KMS-11 (cell line): ENCODE data around the gene SYT7.

ENCODE experiments used
- H2AFZ ChIP-seq: fragments of 200-600 bp; sonication (generic); 2 replicates; pipeline ENCODE4 v1.6.1; 2016; ENCODE audit warnings: antibody characterized with exemption, mixed run types, low read depth
- H3K27ac ChIP-seq: fragments of 200-600 bp; sonication (generic); 2 replicates; pipeline ENCODE4 v1.6.1; 2016; ENCODE audit warnings: mild to moderate bottlenecking, mixed run types
- H3K27me3 ChIP-seq: fragments of 200-600 bp; sonication (generic); 2 replicates; pipeline ENCODE4 v1.6.1; 2017; ENCODE audit warnings: mild to moderate bottlenecking, low read depth, mixed run types, moderate library complexity; ENCODE audit not compliant: insufficient read depth
- H3K36me3 ChIP-seq: fragments of 200-600 bp; sonication (generic); 2 replicates; pipeline ENCODE4 v1.6.1; 2017; ENCODE audit warnings: mild to moderate bottlenecking, mixed run types; ENCODE audit not compliant: insufficient read depth
- H3K4me1 ChIP-seq: fragments of 200-600 bp; sonication (generic); 2 replicates; pipeline ENCODE4 v1.6.1; 2016; ENCODE audit warnings: mild to moderate bottlenecking, low read depth, mixed run types; ENCODE audit not compliant: poor library complexity, severe bottlenecking
- H3K4me2 ChIP-seq: fragments of 200-600 bp; sonication (generic); 2 replicates; pipeline ENCODE4 v1.7.0; 2016; ENCODE audit warnings: mild to moderate bottlenecking, mixed run types
- H3K4me3 ChIP-seq: fragments of 200-600 bp; sonication (generic); IDR thresholded peaks from 2 replicates; pipeline ENCODE4 v1.6.1; 2017; ENCODE audit warnings: low read depth, low read length, mixed read lengths; ENCODE audit not compliant: insufficient read depth
- H3K79me2 ChIP-seq: fragments of 200-600 bp; sonication (generic); 2 replicates; pipeline ENCODE4 v1.6.1; 2016; ENCODE audit warnings: low read depth, mixed run types; ENCODE audit not compliant: insufficient read depth
- H3K9ac ChIP-seq: fragments of 200-600 bp; sonication (generic); 2 replicates; pipeline ENCODE4 v1.6.1; 2016; ENCODE audit warnings: mild to moderate bottlenecking, mixed run types
- H4K20me1 ChIP-seq: fragments of 200-600 bp; sonication (generic); 2 replicates; pipeline ENCODE4 v1.6.1; 2016; ENCODE audit warnings: mild to moderate bottlenecking, mixed run types; ENCODE audit not compliant: insufficient read depth
- CTCF ChIP-seq: fragments of 200-600 bp; sonication (generic); conservative IDR thresholded peaks from 2 replicates; pipeline ENCODE4 v1.6.1; 2017; ENCODE audit warnings: low read depth, mild to moderate bottlenecking, antibody characterized with exemption, low read length, moderate library complexity, mixed read lengths

The SYT7 gene

GRCh38 chr11:61580271-61580888, 496 bp downstream of the SYT7 start:
- no peak overlapping the region for H3K9ac ChIP-seq
- no peak for TF ChIP-seq CTCF
- no peaks in the 10 kb centered on the region for H3K36me3 ChIP-seq
- H3K79me2 ChIP-seq, result no peaks in the 10 kb centered on the region
- no peak overlapping the region for H3K4me3 ChIP-seq
- no peak overlapping the region for H3K27ac ChIP-seq
- H3K4me1 ChIP-seq, result no peaks in the 10 kb centered on the region
- no peak overlapping the region for H3K4me2 ChIP-seq
- no peaks in the 10 kb centered on the region for H4K20me1 ChIP-seq
- no peak overlapping the region for H2AFZ ChIP-seq
- H3K27me3 ChIP-seq, result peaks cover 78% of the 10 kb centered on the region

DNA sequence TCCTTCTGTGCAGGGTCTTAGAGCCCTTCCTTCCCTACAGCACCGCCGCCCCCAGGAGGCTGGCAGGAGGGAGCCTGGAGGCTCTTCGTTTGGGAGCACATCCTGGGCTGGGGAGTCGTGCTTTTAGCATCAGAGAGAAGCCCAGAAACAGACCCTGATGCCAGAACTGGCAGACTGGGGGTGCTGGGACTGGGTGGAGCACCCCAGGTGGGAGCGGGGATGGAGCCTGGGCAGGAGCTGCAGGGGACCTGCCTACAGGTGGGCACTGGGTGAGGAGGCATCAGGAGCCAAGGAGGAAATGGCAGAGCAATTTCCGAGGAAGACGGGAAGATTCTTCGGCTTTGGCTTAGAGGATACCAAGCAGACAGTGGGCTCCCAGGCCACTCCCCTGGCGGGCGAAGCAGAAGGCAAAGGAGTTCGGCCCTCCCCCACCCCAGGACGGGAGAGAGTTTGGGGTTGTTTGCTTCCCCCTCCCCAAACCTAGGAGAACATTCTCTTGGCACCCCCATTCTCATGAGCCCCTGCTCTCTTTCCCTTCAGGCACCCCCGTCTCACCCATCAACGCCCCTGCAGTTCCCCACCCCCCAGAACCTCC, 1.1 kb downstream of the SYT7 start:
- Histone ChIP-seq H3K4me1 (no peaks in the 10 kb centered on the region), H3K36me3 (no peaks in the 10 kb centered on the region), H3K4me2 (no peak overlapping the region), H3K27me3 (peaks cover 78% of the 10 kb centered on the region), H3K79me2 (no peaks in the 10 kb centered on the region), H3K9ac (no peak overlapping the region), H3K4me3 (no peak overlapping the region), H3K27ac (no peak overlapping the region), H2AFZ (no peak overlapping the region), H4K20me1 (no peaks in the 10 kb centered on the region)
- TF ChIP-seq CTCF, result no peak

DNA sequence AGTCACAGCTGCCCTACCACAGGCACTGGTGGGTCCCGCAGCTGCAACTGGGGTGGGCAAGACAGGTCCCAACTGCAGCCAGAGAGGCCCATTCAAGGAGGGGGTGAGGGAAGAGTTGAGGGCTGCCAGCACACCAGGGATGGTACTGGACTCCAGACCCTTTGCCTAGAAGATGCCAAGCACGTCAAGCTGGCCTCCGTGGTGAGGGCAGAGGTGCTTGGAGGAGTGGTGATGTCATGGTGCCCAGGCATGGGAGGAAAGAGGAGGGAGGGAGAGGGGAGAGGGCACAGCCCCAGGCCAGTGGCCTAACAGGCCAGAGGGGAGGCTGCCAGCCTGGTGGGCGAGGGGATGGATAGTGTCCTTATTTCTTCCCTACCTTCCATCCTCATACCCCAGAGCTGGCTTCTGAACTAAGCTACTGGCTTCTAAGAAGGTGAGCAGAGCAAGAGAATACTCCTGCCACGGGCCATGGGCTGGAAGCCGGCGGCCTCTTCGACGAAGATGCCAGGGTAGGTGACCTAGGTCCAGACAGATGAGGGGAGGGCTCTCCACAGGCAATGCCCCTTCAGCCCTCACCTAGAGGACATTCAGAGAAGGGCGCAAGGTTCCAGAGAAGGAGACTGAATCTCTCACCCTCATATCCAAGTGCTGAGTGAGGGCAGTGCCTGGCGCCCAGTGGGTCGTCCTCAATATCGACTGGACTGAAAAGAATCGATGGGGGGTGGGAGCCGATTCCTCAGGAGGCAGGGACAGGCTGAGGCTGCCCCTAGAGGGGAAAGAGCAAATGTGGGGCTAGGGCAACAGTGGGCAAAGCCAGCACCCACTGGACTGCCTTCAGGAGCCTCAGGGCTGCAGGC, 1.8 kb downstream of the SYT7 start:
- no peak for TF ChIP-seq CTCF
- H3K27ac ChIP-seq, result no peak overlapping the region
- H4K20me1 ChIP-seq, result no peaks in the 10 kb centered on the region
- H3K36me3 ChIP-seq, result no peaks in the 10 kb centered on the region
- H3K4me2 ChIP-seq, result no peak overlapping the region
- H3K4me3 ChIP-seq, result no peak overlapping the region
- no peak overlapping the region for H2AFZ ChIP-seq
- no peak overlapping the region for H3K9ac ChIP-seq
- H3K4me1 ChIP-seq, result no peaks in the 10 kb centered on the region
- H3K79me2 ChIP-seq, result no peaks in the 10 kb centered on the region
- H3K27me3 ChIP-seq, result peaks cover 78% of the 10 kb centered on the region

- H3K4me3 ChIP-seq, result no peak overlapping the region
- peaks cover 76% of the 10 kb centered on the region for H3K27me3 ChIP-seq
- H2AFZ ChIP-seq, result no peak overlapping the region
- no peaks in the 10 kb centered on the region for H3K36me3 ChIP-seq
- H4K20me1 ChIP-seq, result no peaks in the 10 kb centered on the region
- no peaks in the 10 kb centered on the region for H3K79me2 ChIP-seq
- no peak overlapping the region for H3K27ac ChIP-seq
- no peaks in the 10 kb centered on the region for H3K4me1 ChIP-seq
- no peak overlapping the region for H3K9ac ChIP-seq
- no peak for TF ChIP-seq CTCF
- no peak overlapping the region for H3K4me2 ChIP-seq
These were observed 3.3 kb downstream of the SYT7 start for GRCh38 chr11:61577383-61578118.
